Urothelium cell line (cell line): Measurements from ENCODE around the gene BATF3.

Experiments
- DNase-seq: peaks from one replicate; pipeline ENCODE4 v3.0.0; 2011; ENCODE audit warnings: low spot score, mixed read lengths
- FAIRE-seq: peaks from 2 replicates; lab custom pipeline; 2011; peaks lifted over from hg19 to GRCh38; lab: Jason Lieb, UNC

The BATF3 gene

DNA sequence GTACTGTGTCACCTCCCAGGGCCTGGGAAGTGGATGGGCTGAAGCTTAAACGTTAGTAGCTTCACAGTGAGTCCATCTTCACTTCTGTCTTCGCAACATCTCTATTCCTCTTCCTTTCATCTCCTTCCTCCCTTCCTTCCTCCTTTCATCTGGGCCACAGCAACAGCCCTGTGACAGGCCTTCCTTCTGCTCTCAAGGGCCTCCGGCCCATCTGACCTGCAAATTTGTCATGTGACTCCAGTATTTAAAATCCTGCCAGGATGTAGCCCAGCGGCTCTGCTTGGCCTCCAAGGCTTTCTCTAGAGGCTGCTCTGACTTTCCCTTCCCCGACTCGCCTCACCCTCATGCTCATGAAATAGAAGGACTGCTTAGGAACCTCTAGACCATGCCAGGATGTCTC lies 10.9 kb upstream of the BATF3 start:
- no peak for DNase-seq
- no peak for FAIRE-seq

DNA sequence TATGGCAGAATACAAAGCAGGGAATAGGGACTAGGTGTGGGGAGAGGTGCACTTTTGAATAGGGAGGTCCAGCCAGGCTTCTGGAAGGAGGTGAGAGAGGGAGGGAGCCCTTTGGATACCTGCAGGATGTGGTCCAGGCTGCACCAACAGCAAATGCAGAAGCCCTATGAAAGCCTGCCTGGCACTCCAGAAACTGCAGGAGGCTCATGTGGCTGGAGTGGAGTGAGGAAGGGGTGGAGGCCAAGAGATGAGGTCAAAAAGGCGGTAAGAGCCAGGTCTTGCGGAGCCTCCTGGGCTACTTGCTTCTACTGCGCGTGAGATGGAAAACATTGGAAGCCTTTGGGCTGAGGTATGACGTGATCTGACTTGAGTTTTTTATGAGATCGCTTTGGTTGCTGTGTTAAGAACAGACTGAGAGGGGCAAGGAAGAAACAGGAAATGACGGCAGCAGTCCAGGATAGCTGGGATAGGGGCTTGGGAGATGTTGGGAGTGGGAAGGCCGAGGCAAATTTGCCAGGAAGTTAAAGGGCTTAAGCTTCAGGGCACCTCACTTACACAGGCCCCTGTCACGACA lies 4.4 kb upstream of the BATF3 start:
- no peak for FAIRE-seq
- DNase-seq = no peak

DNA sequence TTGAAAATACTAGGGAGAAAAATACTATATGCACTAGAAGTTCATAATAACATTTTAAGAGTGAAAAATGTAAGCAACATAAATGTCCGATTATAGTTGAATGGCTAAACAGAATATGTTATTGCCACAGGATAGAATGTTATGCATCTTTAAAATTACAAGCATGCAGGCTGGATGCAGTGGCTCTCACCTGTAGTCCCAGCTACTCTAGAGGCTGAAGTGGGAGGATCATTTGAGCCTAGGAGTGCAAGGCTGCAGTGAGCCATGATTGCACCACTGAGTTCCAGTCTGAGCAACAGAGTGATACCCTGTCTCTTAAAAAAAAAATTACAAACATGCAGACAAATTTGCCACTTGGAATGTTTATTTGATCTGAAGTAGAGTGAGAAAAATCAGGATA lies 3.0 kb upstream of the BATF3 start:
- DNase-seq = no peak
- FAIRE-seq = no peak

DNA sequence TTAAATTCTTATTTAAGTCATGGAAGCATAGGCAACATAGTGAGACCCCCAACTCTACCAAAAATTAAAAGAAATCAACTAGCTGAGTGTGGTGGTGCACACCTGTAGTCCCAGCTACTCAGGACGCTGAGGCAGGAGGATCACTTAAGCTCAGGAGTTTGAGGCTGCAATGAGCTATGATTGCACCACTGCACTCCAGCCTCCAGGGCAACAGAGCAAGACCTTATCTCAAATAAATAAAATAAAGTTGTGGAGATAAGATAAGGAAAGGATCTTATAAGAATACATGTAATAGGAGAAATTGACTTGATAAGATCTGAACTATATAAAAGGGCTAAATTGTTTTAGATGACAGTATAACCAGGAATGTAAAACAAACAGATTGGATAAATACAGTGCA lies 2.3 kb upstream of the BATF3 start:
- no peak for FAIRE-seq
- no peak for DNase-seq

DNA sequence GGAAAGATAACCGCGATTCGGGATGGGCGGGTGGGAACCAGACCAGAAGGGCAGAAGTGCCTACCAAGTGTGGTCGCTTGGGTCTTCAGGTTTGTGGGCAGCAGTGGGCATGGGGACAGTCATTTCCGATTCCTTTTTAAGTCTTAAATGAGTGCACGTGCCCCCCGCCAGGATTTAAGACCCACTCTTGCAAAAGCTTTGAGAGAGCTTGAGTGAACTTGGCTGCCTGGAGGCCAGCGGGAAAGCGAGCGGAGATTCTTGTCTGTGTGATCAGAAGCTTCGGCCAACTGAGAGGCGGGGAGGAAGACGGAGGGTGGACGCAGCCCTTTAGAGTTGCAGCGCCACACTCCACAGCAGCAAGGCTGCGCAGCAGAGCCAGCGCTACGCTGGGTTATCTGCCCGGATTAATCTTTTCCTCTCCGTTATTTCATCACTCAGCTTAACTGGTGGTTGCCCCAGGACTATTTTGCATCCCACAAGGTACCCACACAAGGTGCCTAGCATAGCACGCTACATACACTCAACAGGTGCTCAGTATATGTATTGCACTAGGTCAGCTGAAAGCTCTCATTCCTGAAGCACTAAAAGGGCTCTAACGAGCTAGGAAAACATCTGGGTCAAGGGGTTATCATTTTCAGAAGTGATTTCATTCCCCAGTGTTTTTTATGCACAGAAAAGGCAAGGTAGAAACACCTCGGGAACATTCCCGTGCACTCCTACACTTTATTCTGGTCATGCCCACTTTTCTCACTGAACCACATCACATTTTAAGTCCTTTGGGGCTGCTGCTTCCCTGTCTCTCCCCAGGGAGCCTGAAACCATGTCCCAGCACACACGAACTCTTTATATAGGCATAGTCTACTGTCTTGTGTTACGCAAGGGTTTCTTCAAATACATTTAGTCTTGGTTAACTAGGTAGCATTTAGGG lies 1.5 kb upstream of the BATF3 start:
- FAIRE-seq (no peak), DNase-seq (no peak)

DNA sequence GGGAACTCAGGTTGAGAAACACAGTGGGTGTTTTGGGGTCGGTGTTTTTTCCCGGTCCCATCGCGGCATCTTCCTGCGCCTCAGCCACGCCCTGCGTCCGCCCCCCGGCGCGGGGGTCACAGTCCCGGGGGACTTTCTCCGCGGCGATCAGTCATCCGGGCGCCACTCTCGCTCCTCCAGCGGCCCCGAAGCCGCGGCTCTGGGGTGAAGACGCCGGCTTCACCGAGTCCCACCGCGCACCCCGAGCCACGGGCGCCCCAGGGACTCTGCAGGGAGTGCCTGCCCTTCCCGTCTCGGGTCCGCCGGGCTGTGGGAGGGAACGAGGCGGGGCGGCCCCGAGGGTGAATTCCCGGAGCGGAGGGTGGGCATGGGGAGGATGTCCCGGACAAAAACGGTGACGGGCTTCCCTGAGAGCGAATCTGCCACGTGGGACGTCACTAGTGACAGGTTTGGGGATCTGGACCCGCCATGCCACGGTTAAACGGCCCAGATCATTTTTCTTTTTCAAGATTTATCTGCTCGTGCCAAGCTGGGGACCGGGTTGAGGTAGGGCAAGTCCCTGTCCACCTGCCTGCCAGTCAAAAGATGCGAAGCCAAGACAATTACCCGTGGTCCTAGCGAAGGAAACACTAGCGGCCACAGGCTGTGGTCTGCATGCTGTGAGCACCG lies 717 bp upstream of the BATF3 start:
- DNase-seq (peak; percentile 21), FAIRE-seq (no peak)

DNA sequence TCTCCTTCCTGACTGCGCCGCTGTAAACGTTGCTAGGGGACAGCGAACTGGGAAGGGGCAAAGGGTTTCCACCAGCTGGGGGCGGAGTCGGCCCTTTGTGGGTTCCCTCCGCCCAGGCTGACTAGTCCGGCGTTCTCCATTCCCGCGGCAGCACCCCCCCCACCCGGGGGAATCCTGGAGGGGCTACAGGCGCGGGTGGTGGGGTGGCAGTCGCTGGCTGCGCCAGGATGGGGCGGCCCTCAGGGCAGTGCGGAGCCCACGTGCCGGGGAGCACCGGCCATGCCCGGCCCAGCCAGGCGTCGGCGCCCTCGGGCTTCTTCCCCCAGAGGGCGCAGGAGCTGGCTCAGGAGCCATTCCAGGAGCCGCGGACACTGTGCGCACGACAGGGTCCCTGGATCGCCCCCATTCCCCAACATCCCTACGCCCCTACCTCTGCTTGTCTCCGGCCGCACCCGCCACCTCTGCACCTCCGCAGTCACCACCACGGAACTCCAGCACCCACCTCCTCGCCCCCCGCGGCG lies 476 bp downstream of the BATF3 start:
- DNase-seq = peak; percentile 87
- no peak for FAIRE-seq

DNA sequence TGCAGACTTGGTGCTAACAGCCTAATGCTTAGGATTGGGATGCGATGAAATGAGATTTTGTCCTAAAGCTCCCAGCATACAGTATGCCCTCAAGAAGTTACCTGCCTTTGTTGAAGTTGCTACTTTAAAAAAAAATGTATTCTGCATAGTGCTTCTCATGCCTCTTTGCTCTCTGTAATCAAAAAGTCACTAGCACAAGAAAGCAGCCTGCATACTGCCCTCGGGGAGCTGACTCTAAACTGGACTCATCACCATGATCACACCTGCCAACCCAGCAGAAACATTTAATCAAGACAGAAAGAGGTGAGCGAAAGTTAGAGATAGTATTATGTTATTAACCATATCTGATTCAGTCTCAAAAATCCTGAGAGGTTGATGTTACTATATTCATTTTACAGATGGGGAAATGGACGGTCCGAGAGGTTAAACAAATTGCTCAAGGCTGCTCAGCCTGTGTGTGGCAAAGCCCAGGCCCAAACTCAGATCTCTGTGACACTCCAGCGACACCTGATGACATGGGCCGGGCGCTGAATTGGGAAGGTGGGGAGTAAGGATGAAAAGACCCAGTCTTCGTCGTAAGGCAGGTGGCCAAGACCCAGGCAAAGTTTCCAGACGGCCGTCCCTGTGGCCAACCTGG lies 1.1 kb downstream of the BATF3 start:
- DNase-seq (no peak), FAIRE-seq (no peak)

DNA sequence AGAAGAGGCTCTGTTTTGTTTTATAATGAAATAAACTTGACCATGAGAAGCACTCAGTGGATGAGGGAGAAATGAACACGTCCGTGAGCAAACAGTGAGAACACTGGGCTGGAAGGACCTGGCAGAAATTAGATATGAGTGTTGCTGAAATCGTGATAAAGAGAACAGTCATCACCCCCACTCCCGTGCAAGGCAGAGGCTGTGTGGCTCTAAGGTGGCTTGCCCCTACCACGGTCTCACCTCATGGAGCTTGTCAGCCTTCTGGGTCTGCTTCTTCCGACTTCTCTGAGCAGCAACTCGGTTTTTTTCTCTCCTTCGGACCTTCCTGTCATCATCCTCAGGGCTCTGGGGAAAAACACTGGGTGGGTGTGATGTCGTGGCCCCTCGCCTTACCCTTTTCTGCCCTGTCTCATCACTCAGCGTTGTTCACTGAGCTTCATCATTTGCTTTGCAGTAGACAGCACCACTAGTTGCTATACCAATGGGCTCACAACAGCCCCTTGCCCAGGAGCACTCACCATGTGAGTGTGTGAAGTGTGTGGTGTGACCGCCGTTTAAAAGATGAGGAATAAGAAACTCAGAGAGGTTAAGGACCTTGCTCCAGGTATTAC lies 2.8 kb downstream of the BATF3 start:
- no peak for FAIRE-seq

DNA sequence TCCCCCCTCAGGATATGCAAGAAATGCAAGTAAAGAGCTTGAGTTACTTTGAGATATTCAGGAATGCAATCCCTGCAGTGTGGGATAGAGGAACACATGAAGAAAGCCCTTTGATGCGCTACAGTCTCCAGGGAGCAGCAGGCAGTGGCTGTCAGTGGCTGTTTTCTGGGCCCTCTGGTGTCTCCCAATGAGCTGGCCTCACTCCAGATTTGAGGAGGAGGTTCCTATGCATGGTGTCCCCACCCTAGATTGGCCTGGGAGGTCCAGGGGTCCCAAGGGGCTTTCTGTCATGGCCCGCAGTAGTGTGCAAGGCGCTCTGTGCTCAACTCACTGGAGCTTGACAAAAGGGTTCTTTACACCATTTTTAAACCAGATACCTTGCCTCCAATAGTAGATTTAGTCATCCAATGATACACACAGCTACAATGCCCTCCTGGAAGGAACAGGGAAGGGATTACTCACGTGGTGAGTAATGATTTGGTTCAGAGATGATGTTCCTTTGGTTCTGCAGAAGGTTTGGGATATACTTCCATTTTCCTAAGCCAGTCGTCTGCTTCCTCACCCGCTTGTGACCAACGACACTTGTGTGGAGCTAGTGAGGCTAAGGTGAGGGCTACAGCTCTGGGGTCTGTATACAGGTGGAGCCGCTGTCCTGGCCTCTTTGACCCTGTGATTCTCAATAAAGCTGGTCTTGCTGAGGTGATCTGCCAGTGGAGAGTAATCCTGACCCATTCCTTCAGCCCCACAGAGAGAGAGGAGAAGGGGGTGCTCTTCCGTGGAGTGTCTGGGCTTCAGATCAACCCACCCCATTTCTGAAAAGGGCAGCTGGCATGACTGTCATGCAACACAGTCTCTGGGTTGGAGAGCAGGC lies 6.6 kb downstream of the BATF3 start:
- no peak for DNase-seq
- no peak for FAIRE-seq

More for the DNA sequence above, 2.8 kb downstream of the BATF3 start:
- no peak for DNase-seq

DNA sequence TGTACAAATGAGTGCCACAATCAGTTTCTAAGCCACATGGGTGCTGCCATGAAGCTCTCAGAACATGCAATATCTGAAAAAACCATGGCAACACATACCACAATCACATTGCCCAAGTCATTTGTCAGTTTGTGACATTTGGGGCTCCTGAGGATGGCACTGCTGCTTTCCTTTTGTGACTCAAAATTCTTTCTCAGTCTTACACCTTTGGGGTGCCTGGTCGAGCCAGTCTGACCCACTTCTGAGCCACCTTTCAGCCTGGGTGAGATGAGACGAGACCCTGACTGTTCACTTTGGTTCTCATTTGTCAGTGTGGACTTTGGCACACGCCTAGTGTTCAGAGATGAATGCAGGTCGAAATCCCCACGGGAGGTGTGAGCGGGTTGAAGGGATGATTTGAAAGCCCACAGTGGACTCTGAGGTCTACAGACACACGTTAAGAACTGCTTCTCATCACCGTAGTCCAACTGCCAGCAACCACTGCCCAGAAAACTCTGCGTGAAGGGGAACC lies 8.0 kb downstream of the BATF3 start:
- FAIRE-seq = no peak
- no peak for DNase-seq

DNA sequence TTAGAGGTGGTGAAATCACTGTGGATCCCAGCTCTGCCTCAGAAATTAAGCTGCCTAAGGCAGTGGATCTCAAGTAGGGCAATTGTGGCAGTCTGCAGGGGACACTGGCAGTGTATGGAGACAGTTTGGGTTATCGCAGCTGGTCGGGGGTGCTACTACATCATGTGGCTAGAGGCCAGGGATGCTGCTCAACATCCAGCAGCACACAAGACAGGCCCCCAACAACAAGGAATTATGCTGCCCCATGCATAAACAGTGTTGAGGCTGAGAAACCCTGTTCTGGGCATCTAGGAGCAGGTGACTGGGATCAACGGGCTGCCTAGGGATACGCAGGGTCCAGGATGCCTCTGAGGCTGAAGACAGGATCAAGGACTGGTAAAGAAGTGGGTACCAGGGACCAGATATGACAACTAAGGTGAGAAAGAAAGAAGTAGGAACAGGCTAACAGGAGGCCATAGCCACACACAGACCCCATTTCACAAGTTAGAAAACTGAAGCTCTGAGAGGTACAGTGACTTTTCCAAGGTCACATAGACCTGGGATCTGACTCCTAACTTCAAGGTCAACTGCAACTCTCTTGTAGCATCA lies 8.7 kb downstream of the BATF3 start:
- FAIRE-seq = no peak

DNA sequence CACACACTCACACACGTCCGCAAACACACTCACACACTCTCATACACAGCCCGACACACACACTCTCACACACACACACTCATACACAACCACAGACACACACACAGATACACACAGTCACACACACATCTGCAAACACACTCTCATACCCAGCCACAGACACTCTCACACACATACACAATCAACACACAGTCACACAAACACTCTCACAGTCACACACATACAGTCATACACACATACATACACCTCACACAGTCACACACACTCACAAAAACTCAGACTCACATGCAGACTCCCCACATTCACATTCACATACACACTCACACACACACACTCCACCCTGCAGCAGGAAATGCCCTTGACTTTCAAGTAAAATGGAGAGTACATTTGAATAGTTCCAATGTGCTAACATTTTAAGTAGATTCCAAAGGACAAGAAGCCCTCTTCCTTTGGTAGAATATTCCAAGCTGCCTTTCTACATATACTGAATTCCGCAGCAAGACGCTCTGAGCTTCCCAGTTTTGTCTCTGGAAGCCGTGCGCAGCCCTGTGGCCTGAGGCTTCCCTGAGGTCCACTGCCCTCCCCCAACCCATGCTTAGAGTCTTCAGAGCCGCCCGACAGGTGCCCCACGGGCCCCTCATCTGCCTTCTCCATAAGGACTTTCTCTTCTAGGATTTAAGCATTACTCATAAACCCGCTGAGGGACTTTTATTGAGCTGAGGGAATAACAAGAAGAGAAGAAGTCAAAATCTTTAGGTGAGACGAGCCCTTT lies 9.7 kb downstream of the BATF3 start:
- FAIRE-seq (no peak), DNase-seq (no peak)

More for the DNA sequence above, 8.7 kb downstream of the BATF3 start:
- DNase-seq = no peak

DNA sequence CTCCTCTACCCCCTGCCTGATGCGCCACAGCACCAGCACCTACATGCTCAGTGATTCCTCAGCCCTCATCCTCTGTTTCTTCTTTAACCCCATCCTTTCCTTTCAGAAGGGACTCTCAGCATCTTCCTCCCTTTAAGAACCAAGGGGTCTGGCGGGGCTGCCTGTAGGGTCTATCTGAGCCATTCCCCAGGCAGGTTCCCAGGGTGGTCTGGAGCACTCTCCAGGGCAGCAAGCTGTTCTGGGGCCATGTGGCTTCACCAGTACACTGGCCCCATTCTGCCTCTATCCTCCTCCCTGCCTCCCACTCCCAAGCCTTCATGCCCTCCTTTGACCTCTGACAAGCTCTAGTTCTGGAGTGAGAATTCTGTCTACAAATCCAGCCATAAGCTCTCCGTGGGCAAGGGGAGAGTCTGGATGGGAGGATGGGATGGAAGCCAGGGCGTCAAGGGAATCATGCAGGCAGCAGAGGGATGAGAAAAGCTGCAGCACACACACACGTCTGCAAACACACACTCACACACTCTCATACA lies 10.4 kb downstream of the BATF3 start:
- no peak for DNase-seq
- no peak for FAIRE-seq

DNA sequence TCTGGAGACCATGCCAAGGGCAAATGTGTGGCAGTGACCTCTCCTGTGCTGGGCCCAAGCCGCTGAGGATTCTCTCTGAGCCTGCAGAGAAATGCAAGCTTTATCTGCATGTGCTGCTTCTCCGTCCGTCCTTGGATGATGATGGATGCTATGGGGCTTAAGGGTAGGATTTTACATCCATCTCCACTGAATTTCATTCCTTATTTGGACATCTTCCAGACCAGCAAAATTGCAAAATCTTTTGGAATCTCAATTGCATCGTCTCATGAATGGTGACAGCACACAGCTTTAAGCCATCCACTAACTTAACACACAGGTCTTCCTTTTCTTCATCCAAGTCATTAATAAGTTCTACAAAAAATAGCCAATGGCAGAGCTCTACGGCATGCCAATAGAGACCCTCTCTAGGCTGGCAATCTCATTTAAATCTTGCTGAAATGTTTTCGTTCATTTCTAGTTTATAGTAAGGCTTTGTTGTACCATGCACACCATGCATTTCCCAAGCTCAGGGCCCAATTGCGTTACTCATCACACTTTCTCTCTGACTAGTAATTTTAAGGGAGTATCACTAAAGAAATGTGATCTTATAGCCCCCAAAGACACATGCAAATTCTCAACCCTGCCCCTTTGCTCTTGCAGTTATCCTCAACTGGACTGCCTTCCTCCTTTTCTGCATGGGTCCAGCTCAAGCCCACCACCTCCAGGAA lies 11.1 kb downstream of the BATF3 start:
- FAIRE-seq = no peak
- no peak for DNase-seq

DNA sequence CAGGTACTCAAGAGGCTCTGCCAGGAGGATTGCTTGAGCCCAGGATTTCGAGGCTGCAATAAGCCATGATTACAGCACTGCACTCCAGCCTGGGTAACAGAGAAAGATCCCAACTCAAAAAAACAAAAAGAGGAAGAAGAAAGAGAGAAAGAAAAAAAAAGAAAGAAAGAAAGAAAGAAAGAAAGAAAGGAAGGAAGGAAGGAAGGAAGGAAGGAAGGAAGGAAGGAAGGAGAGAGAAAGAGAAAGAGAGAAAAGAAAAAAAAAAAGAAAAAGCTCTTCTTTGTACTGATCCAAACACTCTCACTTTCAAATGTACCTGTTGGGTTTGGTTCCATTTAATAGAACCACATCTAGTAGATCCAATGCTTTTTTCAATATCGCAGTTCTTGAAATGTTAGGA lies 11.8 kb downstream of the BATF3 start:
- no peak for FAIRE-seq
- DNase-seq = no peak

DNA sequence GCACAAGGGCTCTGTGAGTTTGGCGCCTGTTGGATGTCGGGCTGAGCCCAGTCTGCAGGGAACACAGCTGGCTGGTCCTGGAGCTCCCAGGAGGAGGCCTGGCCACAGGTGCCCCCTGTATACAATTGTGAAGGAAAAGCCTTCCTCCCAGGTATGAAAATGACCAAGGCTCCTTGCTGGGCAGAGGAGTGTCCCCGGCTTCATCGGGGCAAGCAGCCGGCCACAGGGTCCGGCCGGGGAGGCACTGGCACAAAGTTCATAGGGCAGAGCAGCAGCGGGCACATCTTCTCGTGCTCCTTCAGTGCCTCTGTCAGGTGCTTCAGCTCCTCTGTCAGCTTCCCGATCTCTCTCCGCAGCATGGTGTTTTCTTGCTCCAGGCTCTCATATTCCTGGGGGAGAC lies 13.0 kb downstream of the BATF3 start:
- FAIRE-seq (no peak), DNase-seq (no peak)

DNA sequence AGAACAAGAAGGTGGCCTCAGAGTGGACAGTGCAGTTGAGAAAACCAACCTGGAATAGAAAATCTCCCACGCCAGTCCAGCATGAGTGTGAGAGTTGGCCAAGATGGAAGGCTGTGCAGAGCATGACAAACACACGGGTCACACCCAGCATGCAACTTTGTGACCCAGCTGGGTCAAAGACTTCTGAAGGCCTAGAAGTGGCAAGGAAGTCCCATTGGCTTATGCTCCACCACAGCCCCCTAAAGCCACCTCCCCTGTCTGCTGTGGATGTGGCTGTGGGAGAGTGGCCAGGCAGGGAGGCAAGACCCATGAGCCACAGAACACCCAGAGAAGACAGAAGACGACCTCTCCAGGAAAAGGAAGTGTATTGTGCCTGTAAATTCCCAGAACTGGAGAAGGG lies 13.6 kb downstream of the BATF3 start:
- DNase-seq (no peak), FAIRE-seq (no peak)
